C4-2B (cell line): ENCODE results near the gene GAL3ST1.
A peak's percentile ranks its signal among the peaks of the same experiment; 100 is the strongest.

Source experiments
- ZFX ChIP-seq: fragments of 450-650 bp; IDR thresholded peaks from 2 replicates; pipeline ENCODE4 v1.6.1; 2017
- TF ChIP-seq, protein P1 (sequence below): fragments of 450-650 bp; conservative IDR thresholded peaks from 2 replicates; pipeline ENCODE4 v1.5.1; 2017; ENCODE audit warnings: mild to moderate bottlenecking

DNA sequence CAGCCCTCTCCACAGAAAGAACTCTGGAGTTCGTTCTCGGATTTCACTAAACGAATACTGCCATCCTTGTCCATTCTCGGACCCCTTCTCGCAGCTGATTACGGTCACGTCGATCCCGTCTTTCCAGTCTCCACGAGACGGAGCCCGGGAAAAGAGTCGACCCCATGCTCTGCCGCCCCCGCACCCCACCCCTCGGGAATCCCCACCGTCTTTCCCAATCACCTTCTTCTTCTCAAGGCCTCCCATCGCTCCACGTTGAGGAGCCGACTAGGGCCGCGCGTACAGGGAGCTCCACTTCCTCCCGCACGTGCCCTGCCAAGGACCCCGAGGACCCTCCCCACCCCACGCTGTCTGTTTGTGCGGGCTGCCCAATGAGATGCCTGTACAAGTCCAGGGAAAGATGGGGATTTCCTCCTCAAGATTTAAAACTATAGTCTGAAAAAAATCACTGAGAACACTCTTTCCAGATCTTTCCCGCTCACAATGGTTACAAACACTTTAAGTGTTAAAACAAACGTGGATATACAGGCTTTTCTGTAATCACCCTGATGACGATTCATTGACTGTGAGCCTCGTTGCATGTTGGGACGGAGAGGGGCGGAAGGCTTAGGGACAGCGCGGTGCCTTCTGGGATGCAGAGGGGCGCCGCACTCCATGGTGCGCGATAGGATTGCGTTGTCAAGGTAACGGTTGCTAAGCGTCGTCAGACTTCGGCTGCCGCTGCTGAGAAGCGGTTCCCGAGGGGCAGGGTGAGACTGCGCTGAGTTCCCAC is 17.3 kb upstream of the GAL3ST1 start, which contains the start of gene PES1:
- TF ChIP-seq, protein P1, sequence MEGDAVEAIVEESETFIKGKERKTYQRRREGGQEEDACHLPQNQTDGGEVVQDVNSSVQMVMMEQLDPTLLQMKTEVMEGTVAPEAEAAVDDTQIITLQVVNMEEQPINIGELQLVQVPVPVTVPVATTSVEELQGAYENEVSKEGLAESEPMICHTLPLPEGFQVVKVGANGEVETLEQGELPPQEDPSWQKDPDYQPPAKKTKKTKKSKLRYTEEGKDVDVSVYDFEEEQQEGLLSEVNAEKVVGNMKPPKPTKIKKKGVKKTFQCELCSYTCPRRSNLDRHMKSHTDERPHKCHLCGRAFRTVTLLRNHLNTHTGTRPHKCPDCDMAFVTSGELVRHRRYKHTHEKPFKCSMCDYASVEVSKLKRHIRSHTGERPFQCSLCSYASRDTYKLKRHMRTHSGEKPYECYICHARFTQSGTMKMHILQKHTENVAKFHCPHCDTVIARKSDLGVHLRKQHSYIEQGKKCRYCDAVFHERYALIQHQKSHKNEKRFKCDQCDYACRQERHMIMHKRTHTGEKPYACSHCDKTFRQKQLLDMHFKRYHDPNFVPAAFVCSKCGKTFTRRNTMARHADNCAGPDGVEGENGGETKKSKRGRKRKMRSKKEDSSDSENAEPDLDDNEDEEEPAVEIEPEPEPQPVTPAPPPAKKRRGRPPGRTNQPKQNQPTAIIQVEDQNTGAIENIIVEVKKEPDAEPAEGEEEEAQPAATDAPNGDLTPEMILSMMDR = no peak
- peak; percentile 42; the same call in 1 of the 2 replicates for TF ChIP-seq ZFX
